ENCODE measurements around the gene GAGE12J.
"Not testable (repeated sequence)": the region's sequence is repeated elsewhere in the genome, so short reads cannot be mapped to it uniquely, and the experiment has no call there.

GAGE12J gene, protein sequence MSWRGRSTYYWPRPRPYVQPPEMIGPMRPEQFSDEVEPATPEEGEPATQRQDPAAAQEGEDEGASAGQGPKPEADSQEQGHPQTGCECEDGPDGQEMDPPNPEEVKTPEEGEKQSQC

DNA sequence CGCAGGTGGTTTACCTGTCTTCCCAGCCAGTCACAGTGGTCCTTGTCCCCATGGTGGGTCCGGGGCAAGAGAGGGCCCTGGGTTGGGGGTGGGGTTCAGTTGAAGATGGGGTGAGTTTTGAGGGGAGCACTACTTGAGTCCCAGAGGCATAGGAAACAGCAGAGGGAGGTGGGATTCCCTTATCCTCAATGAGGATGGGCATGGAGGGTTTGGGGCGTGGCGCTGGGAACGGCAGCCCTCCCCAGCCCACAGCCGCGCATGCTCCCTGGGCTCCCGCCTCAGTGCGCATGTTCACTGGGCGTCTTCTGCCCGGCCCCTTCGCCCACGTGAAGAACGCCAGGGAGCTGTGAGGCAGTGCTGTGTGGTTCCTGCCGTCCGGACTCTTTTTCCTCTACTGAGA is at the start of gene GAGE12J:
Gene GAGE12J, plus strand, starts transcription at position 301 of the 400 bp plus-strand sequence. CDS start 1,157 bp downstream, outside the sequence.
- DNase-seq: not testable (repeated sequence)

DNA sequence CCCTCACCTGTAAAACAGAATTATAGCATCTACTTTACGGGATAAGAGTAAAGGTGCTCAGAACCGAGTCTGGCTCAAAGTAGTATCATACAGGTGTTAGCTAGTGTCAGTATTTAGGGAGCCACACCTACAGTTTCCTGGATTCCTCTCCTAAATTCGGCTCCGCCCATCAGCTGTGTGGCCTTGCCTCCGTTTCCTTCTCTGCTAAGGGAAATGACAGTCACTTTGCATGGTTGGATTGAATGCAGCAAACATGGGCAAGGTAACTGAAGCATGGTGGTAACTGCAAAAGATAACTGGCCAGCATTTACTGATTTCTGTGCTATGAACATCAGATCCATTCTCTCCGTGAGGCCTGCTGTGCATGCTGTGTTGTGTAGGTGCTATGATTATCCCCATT is 49.4 kb upstream of the GAGE12J start:
- DNase-seq: no peak

DNA sequence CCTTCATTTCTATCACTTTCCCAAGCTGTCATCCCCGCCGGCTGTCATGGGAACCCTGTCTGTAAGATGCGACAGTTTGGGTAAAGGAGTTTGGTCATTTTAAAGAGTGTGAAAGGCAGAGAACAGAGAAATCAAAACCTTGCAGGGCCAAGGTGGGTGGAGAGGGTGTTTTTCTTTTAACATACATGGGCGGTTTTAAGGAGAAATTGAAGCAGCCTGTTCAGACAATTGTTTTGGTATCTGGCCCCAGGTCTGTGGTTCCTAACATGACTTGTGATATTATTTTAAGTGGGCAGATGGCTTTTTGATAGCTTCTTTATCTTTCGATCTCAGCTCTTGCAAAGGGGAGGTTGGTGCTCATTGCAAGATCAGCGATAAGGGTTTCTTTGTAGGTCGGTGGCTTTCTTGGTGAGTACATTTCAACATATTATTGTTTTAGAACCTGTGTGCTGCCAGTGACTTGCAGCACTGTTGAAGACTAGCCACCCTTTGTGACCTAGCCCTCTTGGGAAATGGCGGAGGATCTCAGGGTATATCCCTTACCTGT is 48.6 kb upstream of the GAGE12J start:
- no peak for DNase-seq

DNA sequence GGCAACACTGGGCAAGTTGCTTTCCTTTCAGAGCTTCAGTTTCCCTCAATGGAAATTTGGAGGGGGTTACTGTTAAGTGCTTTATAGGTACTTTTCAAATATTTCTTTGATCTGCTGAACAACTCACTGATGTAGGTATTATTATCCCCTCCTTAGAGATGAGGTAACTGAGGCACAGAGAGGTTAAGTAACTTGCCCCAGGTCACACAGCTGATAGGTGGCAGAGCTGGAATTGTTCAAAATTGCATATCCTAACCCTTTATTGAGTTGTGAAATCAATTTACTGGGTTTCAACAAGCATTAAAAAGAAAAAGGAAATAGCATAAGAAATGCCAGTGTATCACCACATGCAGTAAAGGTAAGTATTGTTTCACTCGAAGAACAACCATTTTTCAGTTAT is 45.6 kb upstream of the GAGE12J start:
- DNase-seq: no peak

DNA sequence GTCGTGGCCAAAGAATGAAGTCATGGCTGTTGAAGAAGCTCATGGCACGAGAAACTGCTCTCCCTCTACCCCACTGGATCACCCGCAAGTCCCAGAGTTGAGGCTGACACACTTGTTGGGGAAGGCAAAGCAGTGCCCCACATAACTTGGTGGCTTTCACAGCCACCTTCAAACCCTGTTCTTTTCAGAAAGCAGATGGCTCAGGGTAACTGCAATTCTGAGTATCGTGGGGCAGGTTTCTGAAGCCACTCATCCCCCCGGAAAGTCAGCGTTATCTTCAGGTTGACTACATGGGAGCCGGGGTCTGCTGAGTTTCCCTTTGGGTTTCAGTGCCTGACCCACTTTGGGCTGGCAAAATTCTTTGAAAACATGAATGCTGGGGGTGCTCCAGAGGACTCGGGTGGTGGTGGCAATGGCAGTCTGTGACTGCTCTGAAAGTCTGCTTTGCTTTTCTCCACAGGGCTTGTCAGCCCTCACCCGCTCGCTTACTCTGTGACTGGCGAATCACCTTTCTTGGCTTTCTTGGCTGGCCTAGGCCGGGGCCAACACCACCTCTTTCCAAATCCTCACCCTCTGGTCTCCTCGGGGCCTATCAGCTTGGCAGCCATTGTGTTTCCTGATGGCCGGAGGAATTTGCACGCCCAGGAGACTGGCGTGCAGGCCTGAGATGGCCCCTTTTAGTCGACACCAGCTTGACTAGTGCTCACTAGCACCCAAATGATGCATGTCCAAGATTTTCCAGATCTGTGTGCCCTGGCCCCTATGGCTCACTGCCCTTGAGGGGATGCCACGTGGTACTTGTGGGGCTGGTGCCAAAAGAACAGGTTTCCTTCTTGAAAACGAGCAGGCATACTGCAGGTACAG is 44.9 kb upstream of the GAGE12J start:
- DNase-seq: no peak

DNA sequence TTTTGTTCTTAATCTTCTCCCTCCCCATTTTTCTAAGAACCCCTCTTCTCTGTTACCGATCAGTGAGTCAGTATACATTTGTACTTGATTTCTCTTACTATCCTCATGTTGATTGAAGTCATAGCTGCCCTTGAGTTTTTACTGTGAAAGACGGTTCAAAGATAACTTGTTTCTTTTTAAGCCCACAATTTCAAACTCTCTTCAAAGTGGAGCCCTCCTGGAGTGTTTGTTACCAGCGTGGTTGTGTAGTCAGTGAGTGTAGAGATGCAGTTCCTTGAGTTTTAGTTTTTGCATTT is 44.4 kb upstream of the GAGE12J start:
- no peak for DNase-seq

DNA sequence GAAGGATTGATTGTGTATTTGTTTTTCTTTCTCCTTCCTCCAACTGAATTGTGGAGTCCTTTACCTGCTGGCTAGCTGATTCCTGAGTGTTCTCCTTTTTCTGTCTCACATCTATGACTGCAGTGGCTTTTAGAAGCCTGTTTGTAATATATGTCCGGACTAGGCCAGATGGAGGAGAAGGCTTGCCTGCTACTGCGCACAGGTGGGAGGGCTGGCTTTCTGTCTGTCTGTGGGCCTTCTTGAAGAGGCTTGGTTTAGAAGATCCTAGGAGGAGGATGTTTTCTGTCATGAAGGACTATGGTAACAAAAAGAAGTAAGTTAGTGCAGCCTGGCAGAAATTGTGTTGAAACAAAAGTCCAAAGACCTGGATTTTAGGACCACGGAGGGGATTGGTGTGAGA is 43.8 kb upstream of the GAGE12J start:
- no peak for DNase-seq

DNA sequence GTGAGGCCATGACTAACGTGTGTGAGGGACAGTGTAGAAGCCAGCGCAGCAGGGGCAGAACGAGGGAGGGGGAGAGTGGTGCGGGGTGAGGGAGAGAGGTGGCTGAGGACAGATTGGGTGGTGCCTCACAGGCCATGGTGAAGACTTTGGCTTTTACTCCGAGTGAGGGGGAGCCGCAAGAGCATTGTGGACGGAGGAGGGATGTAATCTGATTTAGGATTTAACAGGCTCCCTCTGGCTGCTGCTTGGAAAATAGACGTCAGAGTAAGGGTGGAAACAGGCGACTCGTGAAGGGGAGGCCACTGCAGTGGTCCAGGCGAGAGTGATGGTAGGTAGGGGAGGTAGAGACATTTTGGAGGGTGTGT is 39.2 kb upstream of the GAGE12J start:
- DNase-seq: no peak

DNA sequence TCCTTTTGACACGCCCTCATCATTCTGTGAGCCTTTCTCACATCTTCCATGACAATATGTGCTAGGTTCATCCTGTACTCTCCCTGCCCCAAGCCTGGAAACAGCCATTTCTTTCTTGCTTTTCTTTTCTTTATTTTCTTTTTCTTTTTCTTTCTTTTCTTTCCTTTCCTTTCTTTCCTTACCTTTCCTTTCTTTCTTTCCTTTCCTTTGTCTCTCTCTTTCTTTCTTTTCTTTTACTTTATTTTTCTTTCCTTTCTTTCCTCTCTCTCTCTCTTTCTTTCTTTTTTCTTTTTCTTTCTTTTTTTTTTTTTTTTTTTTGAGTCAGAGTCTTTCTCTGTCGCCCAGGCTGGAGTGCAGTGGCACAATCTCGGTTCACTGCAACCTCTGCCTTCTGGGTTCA is 37.6 kb upstream of the GAGE12J start:
- no peak for DNase-seq

DNA sequence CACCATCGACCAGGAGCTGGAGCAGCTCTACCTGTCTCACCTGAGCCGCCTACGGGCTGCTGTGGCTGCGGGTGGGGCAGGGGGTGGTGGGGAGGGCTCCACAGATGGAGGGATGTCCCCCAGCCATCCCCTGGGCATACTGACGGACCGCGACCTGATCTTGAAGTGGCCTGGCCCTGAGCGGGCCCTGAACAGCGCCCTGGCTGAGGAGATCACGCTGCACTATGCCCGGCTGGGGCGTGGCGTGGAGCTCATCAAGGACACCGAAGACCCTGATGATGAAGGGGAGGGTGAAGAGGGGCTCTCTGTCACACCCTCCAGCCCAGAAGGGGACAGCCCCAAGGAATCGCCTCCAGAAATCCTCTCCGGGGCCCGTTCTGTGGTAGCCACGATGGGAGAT is 35.7 kb upstream of the GAGE12J start:
- DNase-seq: no peak

DNA sequence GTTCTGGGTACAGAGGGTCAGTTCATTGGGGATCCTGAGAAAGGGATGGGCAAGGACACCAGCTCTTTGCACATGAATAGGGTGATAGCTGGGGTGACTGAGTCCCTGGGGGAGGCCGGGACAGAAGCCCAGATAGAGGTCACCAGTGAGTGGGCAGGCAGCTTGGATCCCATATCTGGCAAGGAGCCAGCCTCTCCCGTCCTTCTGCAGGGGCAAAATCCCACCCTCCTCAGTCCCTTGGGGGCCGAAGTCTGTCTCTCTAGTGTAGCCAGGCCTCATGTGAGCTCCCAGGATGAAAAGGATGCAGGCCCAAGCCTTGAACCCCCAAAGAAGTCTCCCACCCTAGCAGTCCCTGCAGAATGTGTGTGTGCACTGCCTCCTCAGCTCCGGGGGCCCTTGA is 35.3 kb upstream of the GAGE12J start:
- DNase-seq: no peak

DNA sequence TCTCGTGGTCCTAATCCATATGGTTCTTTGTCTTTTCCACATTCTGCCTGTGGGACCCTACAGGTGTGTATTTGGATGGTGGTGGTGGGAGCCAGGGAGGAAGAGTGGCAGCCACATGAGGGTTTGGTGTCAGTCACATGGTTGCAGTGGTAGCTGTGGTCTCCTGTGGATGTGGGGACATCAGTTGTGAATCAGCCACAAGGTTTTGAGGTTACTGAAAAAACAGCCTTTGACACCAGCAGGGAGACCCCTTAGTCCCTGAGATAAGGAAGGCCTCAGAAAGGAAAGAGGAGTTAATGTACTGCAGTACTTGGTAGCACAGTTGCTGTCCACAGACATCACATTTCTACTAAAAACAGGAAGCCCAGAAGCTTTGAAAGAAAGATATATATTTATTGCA is 34.2 kb upstream of the GAGE12J start:
- no peak for DNase-seq

DNA sequence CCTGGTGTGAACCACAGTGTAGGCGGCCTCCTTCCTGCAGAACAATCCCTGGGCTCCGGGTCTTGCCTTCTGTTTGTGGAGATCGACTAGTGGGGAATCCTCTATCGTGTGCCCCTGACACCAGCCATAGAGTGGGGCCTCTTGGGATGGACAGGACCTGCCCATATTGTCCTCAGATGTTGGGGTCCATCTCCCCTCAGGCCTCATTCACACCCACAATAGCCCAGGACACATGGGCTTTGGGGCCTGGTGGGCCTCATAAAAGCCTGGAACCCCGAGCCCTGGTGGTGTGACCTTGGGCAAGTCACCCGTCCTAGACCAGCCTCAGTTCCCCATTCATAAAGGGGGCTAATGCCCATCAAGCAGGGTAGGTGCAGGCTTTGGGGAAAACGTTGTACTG is 31.6 kb upstream of the GAGE12J start:
- no peak for DNase-seq

DNA sequence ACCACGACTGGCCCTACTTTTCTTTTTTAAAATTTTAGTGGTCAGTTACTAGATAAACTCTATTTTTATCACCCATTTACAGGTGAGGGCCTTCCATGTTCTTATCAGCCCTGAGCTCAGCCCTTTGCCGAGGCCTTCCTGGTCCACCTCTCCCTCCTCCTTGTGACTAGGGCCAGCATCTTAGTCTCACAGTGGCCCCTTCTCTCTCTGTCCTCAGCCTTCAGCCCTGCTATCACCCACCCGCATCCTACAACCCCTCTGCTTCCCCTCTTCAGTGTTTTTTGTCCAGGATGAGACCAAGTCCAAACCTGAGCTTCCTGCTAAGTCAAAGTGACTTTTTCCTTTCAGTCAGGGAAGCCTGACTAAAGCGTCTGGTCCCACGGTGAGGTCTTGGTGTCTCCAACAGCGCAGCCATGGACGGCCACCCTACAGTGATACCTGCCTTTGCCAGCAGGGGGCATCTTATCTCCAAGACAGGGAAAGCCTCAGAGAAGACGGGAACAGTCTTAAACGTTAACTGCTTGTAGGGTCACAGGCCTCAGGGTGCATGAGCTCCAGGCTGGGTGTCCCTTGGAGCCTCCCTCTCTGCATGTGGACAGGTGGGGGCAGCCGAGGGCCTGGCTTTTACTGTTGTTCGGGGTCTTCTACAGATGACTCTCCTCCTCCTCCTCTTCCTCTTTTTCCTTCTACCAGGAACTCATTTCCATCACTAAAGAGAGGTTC is 30.1 kb upstream of the GAGE12J start:
- DNase-seq: peak; percentile 55

DNA sequence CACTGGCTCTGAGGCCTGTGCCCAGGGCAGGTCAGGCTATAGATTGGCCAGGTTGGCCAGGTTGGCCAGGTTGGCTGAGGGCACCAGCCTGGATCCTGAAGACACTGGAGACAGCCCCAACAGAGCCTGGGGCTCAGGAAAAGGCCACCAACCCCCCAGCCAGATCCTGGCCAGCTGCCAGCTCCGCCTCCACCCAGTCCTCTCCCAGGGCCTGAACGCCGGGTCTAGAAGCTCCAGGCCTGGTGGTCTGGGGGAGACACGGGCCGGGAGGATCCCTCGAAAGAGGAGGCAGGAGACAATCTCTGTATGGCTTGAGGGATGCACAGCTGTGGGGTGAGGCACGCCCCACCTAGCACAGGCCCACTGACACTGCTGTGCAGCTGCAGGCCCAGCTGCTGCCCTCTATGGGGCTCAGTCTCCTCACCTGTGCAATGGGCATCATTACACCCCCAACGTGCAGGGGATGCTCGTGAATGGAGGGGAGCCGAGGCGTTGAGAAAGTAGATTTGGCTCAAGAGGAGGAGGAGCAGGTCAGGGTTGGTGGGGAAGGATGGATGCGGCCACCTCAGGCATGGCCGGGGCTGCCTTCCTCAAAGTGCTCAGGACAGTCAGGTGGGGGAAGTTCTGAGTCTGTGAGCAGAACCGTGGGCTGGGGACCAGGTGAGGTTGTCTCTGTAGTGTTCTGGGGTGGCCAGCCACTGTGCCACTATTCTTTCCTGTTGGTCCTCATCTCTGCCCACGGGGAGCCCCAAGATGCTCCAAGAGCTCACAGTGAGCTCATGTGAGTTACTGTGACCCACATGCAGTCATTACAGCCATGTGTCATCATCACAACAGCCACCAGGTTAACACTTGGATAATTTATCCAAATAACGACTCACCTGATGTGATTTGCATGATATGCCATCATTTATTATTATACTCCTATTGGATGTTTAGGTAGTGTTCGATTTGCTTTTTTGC is 29.2 kb upstream of the GAGE12J start:
- DNase-seq: no peak

DNA sequence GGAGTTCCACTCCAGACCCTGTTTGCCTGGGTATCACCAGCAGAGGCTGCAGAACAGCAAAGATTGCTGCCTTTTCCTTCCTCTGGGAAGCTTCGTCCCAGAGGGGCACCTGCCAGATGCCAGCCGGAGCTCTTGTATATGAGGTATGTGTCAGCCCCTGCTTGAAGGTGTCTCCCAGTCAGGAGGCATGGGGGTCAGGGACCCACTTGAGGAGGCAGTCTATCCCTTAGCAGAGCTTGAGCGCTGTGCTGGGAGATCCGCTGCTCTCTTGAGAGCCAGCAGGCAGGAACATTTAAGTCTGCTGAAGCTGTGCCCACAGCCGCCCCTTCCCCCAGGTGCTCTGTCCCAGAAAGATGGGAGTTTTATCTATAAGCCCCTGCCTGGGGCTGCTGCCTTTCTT is 22.5 kb upstream of the GAGE12J start:
- DNase-seq: not testable (repeated sequence)

DNA sequence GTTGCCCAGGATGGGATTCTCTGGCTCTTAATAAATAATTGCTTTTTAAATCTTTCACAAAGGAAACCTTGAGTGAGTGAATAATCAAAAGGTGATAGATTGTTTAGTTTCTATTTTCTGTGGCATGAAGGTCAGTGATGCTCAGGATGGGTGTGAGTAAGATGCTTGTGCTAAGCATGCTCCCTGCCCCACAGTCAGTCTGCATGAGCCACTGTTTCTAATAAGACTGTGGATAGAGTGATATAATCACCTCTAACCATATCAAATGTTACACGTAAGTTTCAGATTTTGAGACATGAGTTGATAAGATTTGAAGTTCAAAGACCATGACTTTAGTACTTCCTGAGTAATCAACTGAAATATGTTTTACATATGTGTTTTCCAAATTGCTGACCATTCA is 21.1 kb upstream of the GAGE12J start:
- no peak for DNase-seq

DNA sequence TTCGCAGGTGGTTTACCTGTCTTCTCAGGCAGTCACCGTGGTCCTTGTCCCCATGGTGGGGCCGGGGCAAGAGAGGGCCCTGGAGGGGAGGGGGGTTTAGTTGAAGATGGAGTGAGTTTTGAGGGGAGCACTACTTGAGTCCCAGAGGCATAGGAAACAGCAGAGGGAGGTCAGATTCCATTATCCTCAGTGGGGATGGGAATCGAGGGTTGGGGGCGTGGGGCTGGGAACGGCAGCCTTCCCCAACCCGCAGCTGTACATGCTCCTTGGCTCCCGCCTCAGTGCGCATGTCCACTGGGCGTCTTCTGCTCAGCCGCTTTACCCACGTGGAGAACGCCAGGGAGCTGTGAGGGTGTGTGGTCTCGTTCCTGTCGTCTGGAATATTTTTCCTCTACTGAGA is 18.5 kb upstream of the GAGE12J start, which contains the start of gene GAGE10:
Gene GAGE10, plus strand, starts transcription at position 301 of the 400 bp plus-strand sequence. CDS start 1,214 bp downstream, outside the sequence.
- no peak for DNase-seq

DNA sequence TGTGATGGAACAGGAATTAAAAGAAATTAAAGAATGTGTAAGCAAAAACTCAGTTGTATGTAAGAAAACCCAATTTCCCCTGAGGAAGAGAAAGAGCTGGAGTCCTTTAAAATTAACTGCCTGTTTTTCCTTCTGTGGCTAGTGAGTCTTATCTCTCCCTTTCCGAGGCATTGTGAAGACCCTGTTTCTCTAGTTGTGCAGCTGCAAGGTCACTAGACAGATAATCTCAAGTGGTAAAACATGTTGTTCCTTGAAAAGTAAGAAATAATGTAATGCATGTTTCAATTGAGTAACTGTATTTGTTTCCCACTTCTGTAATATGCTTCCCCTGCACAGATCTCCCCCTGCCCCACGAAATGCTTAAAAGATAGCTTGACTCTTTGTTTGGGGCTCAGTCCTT is 14.1 kb upstream of the GAGE12J start:
- not testable (repeated sequence) for DNase-seq

DNA sequence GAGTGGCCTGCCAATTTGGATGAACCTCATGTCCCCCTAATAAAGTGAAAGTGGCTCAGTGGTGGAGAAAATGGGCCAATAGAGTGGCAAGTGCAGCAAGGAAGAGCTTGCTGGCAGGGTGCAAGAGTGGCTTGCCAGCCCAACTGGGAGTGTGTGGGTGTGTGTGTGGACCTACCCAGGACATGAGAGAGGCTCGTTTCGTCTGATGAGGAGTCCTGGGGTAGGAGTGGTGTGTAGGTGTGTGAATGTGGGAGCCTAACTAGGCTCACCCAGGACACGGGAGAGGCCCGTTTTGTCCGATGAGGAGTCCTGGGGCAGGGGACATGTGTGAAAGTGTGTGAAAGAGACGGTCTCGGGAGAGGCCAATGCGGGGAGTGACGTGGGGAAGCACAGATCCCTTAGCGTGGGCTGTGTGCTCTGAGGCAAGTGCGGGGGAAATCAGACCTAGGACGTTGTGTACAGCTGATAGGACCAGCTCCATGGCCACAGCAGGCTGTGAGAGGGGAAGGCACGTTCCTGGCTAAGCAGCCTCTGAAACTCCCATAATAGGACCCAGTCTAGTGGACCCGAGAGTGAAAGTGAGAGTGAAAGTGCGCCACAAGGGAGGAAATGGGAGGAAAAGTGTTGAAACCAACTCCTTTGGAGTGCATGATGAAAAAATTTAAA is 13.1 kb upstream of the GAGE12J start:
- no peak for DNase-seq

DNA sequence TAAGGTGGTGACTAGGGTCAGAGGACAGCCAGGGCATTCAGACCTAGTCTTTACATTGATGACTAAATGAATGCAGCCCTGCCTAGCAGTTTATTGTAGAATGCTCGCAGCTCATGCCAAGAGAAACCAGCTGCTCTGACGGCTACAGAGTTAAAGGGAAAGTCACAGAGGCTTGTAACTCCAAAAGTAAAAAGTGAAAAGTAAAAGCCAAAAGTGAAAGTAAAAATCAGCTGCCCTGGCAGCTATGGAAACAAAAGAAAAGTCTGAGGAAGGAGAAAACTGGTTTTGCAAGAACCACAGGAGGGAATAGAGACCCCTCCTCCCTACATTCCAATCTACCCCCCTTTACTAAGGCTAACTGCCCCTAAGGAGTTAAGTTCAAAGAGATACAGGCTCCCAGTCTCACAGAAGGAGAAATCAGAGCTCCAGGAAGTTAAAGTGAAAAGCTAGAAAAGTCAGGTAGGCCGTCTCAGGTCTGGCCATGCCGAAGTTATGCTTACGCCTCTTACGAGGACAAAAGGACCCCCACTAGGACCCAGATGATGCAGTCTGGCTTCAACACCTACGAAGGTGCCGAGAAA is 12.3 kb upstream of the GAGE12J start:
- no peak for DNase-seq

DNA sequence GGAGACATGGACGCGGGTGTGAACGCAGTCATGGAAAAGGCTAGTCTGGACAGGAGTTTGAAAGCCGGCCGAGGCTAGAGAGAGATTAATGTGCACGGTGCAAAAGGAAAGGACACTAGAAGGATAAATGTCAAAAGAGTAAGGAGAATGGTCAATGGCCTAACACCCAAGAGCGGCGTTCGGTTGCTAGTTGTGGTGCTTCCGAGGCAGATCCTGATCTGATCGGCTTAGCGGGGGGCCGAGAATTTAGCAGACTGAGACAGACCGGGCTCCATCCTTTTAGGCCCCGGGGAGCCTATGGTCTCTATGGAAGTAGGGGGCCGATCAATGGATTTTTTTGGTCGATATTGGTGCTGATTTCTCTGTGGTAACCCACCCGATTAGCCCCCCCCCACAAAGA is 11.5 kb upstream of the GAGE12J start:
- DNase-seq: no peak
